ENCODE data around the gene MIPOL1. TPM values are rescaled to one million over a fixed set of nuclear protein-coding genes. Genes with fewer than 3 reads are reported as not detected.

MIPOL1 gene
- total and polyA plus RNA-seq, 2 of the 13 experiments (the other 11 are each of a cell fraction or from before 2014, with no cell fraction given): 8.6 to 34.2 TPM

DNA sequence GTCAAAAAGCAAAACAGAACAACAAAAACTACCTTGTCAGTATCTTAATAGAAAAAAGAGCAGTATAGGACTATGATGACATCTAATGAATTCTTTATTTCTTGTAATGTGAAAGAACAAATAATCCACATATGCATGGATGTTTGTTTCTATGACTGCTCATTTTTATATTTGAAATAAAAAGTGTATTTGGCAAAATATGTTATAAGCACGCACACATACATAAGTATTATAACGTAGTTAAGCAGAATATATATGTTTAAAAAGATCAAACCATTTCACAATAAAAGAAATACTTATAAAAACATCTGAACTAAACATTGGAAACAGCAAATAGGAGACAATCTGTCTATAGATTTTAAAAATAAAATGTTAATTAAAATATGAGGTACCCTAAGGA lies 74.8 kb downstream of the MIPOL1 start:
- ATAC-seq: no peak
- Histone ChIP-seq H4K20me1 (ENCODE audit: insufficient read depth, low read length) (no peaks in the 10 kb centered on the region), H3K4me3 (replicated peaks in 1 of 3; ENCODE audit: insufficient read depth in 1 of 3, low read depth in 2 of 3, low read length in 3 of 3) (no peak overlapping the region), H3K27ac (ENCODE audit: extremely low read length, insufficient read depth, low read length) (no peak overlapping the region), H2AFZ (ENCODE audit: low read length) (no peak overlapping the region), H3K9me3 (ENCODE audit: low read length) (no peaks in the 10 kb centered on the region), H3K36me3 (replicated peaks in 1 of 2; ENCODE audit: control insufficient read depth in 1 of 2, insufficient read depth in 2 of 2, low read length in 2 of 2) (no peaks in the 10 kb centered on the region), H3K4me2 (ENCODE audit: low read depth, low read length) (no peak overlapping the region), H3K4me1 (ENCODE audit: insufficient read depth, low read length) (peaks cover 10% of the 10 kb centered on the region), H3K9ac (ENCODE audit: insufficient read depth, low read depth, low read length) (no peak overlapping the region), H3K27me3 (ENCODE audit: control insufficient read depth in 1 of 2, insufficient read depth in 2 of 2, low read length in 2 of 2) (no peaks in the 10 kb centered on the region), H3K79me2 (ENCODE audit: insufficient read depth, low read length) (no peaks in the 10 kb centered on the region)
- 97% methylated on average over 2 of the region's 2 CpGs for WGBS (ENCODE audit: low lambda C conversion rate)
- POLR2A ChIA-PET: no interaction called here
- no peak for FAIRE-seq
- CTCF ChIA-PET (ENCODE audit: low intra/inter-chr PET ratio, low total read pairs): no interaction called here
- intact Hi-C loops (cut with micrococcal nuclease; ENCODE audit: unreplicated experiment) (no loop called here), in situ Hi-C loops (cut with HindIII; ENCODE audit: extremely low pct_ligation_motif_present, low pct_unique_long_range_greater_than_20kb) (no loop called here)
- DNase-seq (ENCODE audit: low spot score): no peak
- TF ChIP-seq PAF1 (CRISPR knock-in tag; IDR thresholded peaks at IDR 0.05) (no peak), MBNL3 (CRISPR knock-in tag; conservative IDR thresholded peaks at IDR 0.05) (peak; percentile 92; the same call in 1 of the 2 replicates)
- BruUV-seq (replicated peaks): no TSS peak

- ATAC-seq: no peak
- Histone ChIP-seq H3K36me3 (replicated peaks in 1 of 2; ENCODE audit: control insufficient read depth in 1 of 2, insufficient read depth in 2 of 2, low read length in 2 of 2) (no peaks in the 10 kb centered on the region), H3K4me2 (ENCODE audit: low read depth, low read length) (no peak overlapping the region), H2AFZ (ENCODE audit: low read length) (no peak overlapping the region), H3K4me3 (replicated peaks in 1 of 3; ENCODE audit: insufficient read depth in 1 of 3, low read depth in 2 of 3, low read length in 3 of 3) (no peak overlapping the region), H3K9me3 (ENCODE audit: low read length) (no peaks in the 10 kb centered on the region), H3K27me3 (ENCODE audit: control insufficient read depth in 1 of 2, insufficient read depth in 2 of 2, low read length in 2 of 2) (no peaks in the 10 kb centered on the region), H3K4me1 (ENCODE audit: insufficient read depth, low read length) (peaks cover 24% of the 10 kb centered on the region), H3K27ac (ENCODE audit: extremely low read length, insufficient read depth, low read length) (no peak overlapping the region), H3K9ac (ENCODE audit: insufficient read depth, low read depth, low read length) (no peak overlapping the region), H4K20me1 (ENCODE audit: insufficient read depth, low read length) (no peaks in the 10 kb centered on the region), H3K79me2 (ENCODE audit: insufficient read depth, low read length) (no peaks in the 10 kb centered on the region)
- BruUV-seq (replicated peaks): no TSS peak
- in situ Hi-C loops (cut with HindIII; ENCODE audit: extremely low pct_ligation_motif_present, low pct_unique_long_range_greater_than_20kb): no loop called here
- no peak for DNase-seq (ENCODE audit: low spot score)
- ChIA-PET CTCF (ENCODE audit: low intra/inter-chr PET ratio, low total read pairs) (no interaction called here), POLR2A (no interaction called here)
- intact Hi-C loops (cut with micrococcal nuclease; ENCODE audit: unreplicated experiment): no loop called here
- TF ChIP-seq ATF7 (IDR thresholded peaks at IDR 0.05) (peak; percentile 88), ATF7 (CRISPR knock-in tag; IDR thresholded peaks at IDR 0.05) (no peak), KDM5B (CRISPR knock-in tag; IDR thresholded peaks at IDR 0.05; ENCODE audit: borderline replicate concordance) (no peak)
- 93% methylated on average over 1 of the region's 1 CpG for whole genome bisulfite sequencing (ENCODE audit: low lambda C conversion rate)
- FAIRE-seq: no peak
These were observed 76.9 kb downstream of the MIPOL1 start for GRCh38 chr14:37274652-37275051.
